ENCODE measurements around the gene DENND1A.

DNA sequence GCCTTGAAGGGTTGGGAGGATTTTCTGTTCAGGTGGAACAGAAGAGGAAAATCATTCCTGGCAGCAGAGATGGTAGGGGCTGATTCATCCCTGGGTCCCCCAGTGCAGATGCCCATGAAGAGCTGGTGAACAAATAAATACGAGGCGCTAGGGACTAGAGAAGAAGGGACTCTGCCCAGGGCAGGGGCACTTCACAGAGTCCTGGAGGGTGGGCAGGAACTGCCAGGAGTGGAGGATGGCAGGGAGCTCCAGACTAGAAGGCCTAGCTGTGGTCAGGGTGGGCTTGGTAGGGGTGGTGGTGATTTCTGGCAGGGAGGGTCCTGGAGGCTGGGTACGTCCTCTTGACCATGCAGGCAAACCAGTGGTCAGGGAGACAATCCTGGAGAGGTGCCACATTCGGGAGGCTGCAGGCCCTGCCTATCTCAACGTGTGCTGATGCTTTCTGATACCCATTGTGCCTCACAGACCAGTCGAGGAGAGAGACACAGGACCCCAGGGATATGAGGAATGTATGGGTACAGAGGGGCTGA lies 504.0 kb downstream of the DENND1A start:
- TF ChIP-seq, protein P1, sequence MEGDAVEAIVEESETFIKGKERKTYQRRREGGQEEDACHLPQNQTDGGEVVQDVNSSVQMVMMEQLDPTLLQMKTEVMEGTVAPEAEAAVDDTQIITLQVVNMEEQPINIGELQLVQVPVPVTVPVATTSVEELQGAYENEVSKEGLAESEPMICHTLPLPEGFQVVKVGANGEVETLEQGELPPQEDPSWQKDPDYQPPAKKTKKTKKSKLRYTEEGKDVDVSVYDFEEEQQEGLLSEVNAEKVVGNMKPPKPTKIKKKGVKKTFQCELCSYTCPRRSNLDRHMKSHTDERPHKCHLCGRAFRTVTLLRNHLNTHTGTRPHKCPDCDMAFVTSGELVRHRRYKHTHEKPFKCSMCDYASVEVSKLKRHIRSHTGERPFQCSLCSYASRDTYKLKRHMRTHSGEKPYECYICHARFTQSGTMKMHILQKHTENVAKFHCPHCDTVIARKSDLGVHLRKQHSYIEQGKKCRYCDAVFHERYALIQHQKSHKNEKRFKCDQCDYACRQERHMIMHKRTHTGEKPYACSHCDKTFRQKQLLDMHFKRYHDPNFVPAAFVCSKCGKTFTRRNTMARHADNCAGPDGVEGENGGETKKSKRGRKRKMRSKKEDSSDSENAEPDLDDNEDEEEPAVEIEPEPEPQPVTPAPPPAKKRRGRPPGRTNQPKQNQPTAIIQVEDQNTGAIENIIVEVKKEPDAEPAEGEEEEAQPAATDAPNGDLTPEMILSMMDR (IDR thresholded peaks at IDR 0.05) = no peak
- TF ChIP-seq POLR2A (IDR thresholded peaks at IDR 0.05) = no peak

Data from right lobe of liver (tissue), 4 donors.